GM12872 (cell line): Measurements from ENCODE around the gene ZFP91.

Source experiments
- TF ChIP-seq, protein P1 (sequence below): IDR thresholded peaks from 3 replicates; pipeline ENCODE4 v1.5.1; 2011; ENCODE audit warnings: low read depth, mild to moderate bottlenecking, low read length, moderate library complexity; ENCODE audit not compliant: insufficient read depth

Gene ZFP91

DNA sequence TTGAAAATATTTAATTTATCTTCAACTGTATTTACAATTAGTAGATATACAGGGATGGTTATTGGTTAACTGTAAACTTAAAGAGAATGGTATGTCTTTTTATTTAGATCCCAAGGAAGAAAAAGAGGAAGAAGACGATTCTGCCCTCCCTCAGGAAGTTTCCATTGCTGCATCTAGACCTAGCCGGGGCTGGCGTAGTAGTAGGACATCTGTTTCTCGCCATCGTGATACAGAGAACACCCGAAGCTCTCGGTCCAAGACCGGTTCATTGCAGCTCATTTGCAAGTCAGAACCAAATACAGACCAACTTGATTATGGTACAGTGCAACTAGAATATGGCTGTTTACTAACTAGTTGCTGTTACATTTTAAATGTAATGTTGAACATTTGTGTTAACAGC, 30.9 kb downstream of the ZFP91 start:
- TF ChIP-seq, protein P1, sequence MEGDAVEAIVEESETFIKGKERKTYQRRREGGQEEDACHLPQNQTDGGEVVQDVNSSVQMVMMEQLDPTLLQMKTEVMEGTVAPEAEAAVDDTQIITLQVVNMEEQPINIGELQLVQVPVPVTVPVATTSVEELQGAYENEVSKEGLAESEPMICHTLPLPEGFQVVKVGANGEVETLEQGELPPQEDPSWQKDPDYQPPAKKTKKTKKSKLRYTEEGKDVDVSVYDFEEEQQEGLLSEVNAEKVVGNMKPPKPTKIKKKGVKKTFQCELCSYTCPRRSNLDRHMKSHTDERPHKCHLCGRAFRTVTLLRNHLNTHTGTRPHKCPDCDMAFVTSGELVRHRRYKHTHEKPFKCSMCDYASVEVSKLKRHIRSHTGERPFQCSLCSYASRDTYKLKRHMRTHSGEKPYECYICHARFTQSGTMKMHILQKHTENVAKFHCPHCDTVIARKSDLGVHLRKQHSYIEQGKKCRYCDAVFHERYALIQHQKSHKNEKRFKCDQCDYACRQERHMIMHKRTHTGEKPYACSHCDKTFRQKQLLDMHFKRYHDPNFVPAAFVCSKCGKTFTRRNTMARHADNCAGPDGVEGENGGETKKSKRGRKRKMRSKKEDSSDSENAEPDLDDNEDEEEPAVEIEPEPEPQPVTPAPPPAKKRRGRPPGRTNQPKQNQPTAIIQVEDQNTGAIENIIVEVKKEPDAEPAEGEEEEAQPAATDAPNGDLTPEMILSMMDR: no peak

DNA sequence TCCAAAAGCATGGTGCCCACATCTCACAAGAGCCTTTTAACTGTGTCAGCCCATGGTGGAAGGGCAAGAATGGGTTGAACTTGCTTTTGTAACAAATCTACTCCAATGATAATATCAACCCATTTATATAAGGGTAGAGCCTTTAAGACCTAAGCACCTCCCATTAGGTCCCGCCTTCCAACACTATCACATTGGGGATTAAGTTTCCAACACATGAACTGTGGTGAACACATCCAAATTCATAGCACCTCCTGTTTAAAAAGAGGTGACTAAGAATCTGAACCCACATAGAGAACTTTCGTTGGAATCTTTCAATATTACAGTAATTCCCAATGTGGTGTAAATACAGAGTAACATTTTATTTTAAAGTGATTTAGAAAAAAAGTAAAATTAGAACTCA, 34.4 kb downstream of the ZFP91 start:
- TF ChIP-seq, protein P1: no peak

DNA sequence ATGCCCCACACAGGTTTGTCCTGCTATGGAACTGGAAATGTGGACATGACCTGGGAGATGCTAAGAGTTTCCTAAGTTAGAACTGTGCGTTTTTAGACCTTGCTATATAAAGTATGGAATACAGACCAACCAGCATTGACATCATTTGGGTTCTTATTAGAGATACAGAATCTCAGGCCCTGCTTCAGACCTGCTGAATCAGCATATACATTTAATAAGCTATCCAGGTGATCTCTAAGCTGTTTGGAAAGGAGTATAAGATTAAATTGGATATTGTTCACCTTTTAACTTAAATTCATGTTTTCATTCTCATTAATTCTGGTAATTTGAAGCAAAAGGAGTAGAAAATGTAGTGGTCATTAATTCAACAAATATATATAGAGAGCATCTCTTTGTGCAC, 36.7 kb downstream of the ZFP91 start:
- TF ChIP-seq, protein P1: no peak

DNA sequence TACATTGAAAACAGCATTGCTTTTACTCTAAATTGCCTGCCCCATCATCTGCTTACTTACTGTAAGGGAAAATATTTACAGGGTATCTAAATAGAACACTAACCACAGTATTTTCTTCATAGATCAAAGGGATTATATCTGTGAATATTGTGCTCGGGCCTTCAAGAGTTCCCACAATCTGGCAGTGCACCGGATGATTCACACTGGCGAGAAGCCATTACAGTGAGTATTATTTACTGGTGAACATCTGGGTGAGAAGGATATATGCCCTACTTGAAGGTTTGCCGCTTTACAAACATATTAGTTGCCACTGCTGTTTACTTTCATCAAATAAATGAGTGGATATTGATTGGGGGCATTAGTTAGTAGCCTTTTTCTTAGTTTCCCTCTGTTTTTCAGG, 37.7 kb downstream of the ZFP91 start:
- TF ChIP-seq, protein P1: no peak

DNA sequence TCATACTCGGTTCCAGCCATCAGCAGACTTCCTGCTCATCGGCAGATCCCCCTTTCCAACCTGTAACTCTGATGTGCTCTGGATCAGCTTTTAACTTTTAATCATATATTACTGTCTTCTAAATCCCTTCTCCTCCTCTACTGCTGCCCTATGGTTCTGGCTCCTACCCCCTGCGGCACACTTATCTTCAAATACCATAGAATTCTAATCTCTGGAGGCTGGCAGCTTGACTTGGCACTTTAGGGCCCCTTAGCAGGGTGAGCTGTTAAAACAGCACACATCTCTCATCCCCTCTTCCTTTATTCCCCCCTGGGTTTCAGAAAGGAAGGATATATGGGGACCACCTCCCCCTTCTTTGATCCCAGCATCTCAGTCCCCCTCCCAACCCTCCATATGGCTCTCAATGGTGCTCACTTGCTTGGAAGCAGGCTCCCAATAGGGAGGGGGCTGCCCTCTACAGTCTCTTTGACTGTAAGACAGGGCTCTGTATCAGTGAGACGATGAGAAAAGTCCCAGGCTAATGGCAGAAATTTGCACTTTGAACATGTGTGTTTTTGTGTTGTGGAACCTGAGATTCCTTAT, 39.2 kb downstream of the ZFP91 start:
- TF ChIP-seq, protein P1: no peak; the same call in 2 of the 3 replicates

DNA sequence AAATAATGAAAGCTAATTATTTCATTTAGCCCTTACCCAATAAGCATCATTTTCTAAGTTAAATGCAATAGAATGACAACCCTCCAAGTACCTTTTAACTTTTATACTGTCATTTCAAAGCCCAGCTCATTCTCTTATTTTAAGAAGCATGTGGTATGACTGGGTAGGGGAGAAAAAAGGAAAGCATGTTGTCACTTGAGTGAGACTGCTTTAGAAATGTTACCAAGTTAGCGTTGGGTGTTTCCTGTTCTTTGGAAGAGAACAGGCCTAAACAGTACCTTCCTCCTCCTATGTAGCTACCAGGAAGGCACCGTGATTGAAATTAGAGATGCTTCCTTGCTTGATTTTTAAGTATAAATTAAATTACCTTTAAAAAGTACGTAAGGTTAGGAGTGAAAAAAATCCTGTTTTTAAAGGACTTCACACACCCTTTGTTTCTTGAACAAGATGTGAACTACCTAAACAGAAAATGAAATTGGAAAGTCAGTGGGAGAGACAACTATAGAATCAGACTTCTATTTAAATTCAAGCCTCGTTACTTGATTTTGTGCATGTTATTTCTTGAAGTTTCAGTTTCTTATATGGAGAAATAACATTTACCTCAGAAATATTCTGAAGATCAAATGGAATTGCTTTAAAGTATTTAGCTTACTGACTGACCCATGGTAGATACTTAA, 42.9 kb downstream of the ZFP91 start:
- TF ChIP-seq, protein P1: no peak

DNA sequence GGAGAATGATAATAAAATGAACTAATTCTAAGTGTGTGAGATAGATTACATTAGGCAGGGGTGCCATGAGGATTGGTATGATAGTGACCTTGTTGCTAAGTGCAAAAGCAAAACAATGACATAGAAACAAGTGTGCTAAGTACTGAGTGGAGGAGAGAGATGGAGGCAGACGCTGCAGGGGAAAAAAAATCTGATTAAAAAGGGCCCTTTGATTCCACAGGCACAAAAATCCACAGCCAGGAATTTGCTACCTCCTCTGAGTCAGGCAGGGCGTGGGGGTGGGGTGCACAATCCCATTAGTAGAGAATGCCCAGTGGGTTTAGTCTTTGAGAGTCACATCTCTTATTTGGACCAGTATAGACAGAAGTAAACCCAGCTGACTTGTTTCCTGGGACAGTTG, 43.5 kb downstream of the ZFP91 start, which contains the start of gene CNTF:
TSS of gene CNTF (plus strand) at position 322 of the 400 bp plus-strand sequence. CDS start 88 bp downstream, outside the sequence.
- TF ChIP-seq, protein P1: no peak
